Neural cell (in vitro differentiated cells): ENCODE results near the gene R3HDM4. TPM values are rescaled to one million over a fixed set of nuclear protein-coding genes. Genes with fewer than 3 reads are reported as not detected.

ENCODE experiments used
- H2AFZ ChIP-seq: fragments of 200-600, 300-800 bp; sonication (generic), shearing (Covaris generic); 2 replicates; pipeline ENCODE4 v1.6.0; 2014; ENCODE audit warnings: low read depth, mild to moderate bottlenecking, antibody characterized with exemption, low read length, moderate library complexity
- H3F3A ChIP-seq: fragments of 200-600 bp; shearing (Covaris generic); 2 replicates; pipeline ENCODE4 v1.6.1; 2016; ENCODE audit warnings: mild to moderate bottlenecking, moderate library complexity, mixed read lengths, antibody characterized with exemption, low read length; ENCODE audit not compliant: insufficient read depth, poor library complexity, severe bottlenecking
- H3K27ac ChIP-seq: fragments of 200-600, 300-800 bp; sonication (generic), shearing (Covaris generic); 2 replicates; pipeline ENCODE4 v1.5.1; 2014; ENCODE audit warnings: mild to moderate bottlenecking, low read length, moderate library complexity
- H3K27me3 ChIP-seq: fragments of 300-800, 200-600 bp; sonication (generic), shearing (Covaris generic); 2 replicates; pipeline ENCODE4 v1.6.0; 2014; ENCODE audit warnings: mild to moderate bottlenecking, low read depth, low read length, moderate library complexity; ENCODE audit not compliant: insufficient read depth
- H3K36me3 ChIP-seq: fragments of 300-800, 200-600 bp; sonication (generic), shearing (Covaris generic); 2 replicates; pipeline ENCODE4 v1.5.1; 2014; ENCODE audit warnings: mild to moderate bottlenecking, antibody characterized with exemption, low read length, moderate library complexity; ENCODE audit not compliant: insufficient read depth
- H3K4me2 ChIP-seq: fragments of 300-800, 200-600 bp; sonication (generic), shearing (Covaris generic); 2 replicates; pipeline ENCODE4 v1.6.0; 2014; ENCODE audit warnings: mild to moderate bottlenecking, low read length
- H3K4me3 ChIP-seq: fragments of 300-800, 200-600 bp; sonication (generic), shearing (Covaris generic); 2 replicates; pipeline ENCODE4 v1.5.1; 2014; ENCODE audit warnings: mild to moderate bottlenecking, low read length, moderate library complexity
- H3K79me2 ChIP-seq: fragments of 200-600 bp; shearing (Covaris generic); replicated peaks from 2 replicates; pipeline ENCODE4 v1.6.0; 2014; ENCODE audit warnings: mild to moderate bottlenecking, low read length, moderate library complexity; ENCODE audit not compliant: insufficient read depth
- H3K9ac ChIP-seq: fragments of 300-800, 200-600 bp; sonication (generic), shearing (Covaris generic); 2 replicates; pipeline ENCODE4 v1.6.1; 2016; ENCODE audit warnings: mild to moderate bottlenecking, low read length, mixed read lengths
- H3K9me2 ChIP-seq: fragments of 200-600 bp; shearing (Covaris generic); 2 replicates; pipeline ENCODE4 v1.6.1; 2016; ENCODE audit warnings: mild to moderate bottlenecking, low read length, mixed read lengths; ENCODE audit not compliant: insufficient read depth
- H3K9me3 ChIP-seq: fragments of 200-600, 300-800 bp; sonication (generic), shearing (Covaris generic); 2 replicates; pipeline ENCODE4 v1.6.1; 2016; ENCODE audit warnings: mild to moderate bottlenecking, mixed run types, low read length, moderate library complexity, mixed read lengths
- H4K20me1 ChIP-seq: fragments of 200-600 bp; shearing (Covaris generic); 2 replicates; pipeline ENCODE4 v1.6.1; 2016; ENCODE audit warnings: mild to moderate bottlenecking, mixed run types; ENCODE audit not compliant: insufficient read depth
- EP300 ChIP-seq: fragments of 450-650 bp; conservative IDR thresholded peaks from 2 replicates; pipeline ENCODE4 v1.6.1; 2014; ENCODE audit warnings: antibody characterized with exemption, mild to moderate bottlenecking, moderate library complexity; ENCODE audit not compliant: poor library complexity, severe bottlenecking
- EZH2 ChIP-seq: fragments of 200-600, 300-800 bp; shearing (Covaris generic), sonication (generic); IDR thresholded peaks from 2 replicates; pipeline ENCODE4 v1.6.1; 2014; ENCODE audit warnings: antibody characterized with exemption, low read length, borderline replicate concordance, mild to moderate bottlenecking; ENCODE audit not compliant: insufficient read depth, poor library complexity, severe bottlenecking
- MXI1 ChIP-seq: fragments of 450-650 bp; conservative IDR thresholded peaks from 2 replicates; pipeline ENCODE4 v1.6.1; 2014; ENCODE audit warnings: antibody characterized with exemption, mild to moderate bottlenecking; ENCODE audit not compliant: poor library complexity, severe bottlenecking
- POLR2AphosphoS5 ChIP-seq: IDR thresholded peaks from 2 replicates; pipeline ENCODE4 v1.6.1; 2012
- RAD21 ChIP-seq: fragments of 450-650 bp; conservative IDR thresholded peaks from 2 replicates; pipeline ENCODE4 v1.6.1; 2014; ENCODE audit warnings: antibody characterized with exemption, mild to moderate bottlenecking, moderate library complexity
- SMC3 ChIP-seq: fragments of 450-650 bp; conservative IDR thresholded peaks from 2 replicates; pipeline ENCODE4 v1.6.1; 2014; ENCODE audit warnings: antibody characterized with exemption, mild to moderate bottlenecking, moderate library complexity; ENCODE audit not compliant: poor library complexity
- TAF1 ChIP-seq: IDR thresholded peaks from 2 replicates; pipeline ENCODE4 v1.6.1; 2012; ENCODE audit warnings: low read depth
- polyA plus RNA-seq: library from polyadenylated mRNA; depleted of rRNA; stranded (reverse); fragments of >200 nt; gene quantifications from 2 replicates; pipeline ENCODE4 v1.2.3, GENCODE V29; 2014
- TF ChIP-seq, protein P1 (sequence below): IDR thresholded peaks from 2 replicates; pipeline ENCODE4 v1.6.1; 2012; ENCODE audit warnings: borderline replicate concordance
- TF ChIP-seq, protein P2 (sequence below): fragments of 450-650 bp; IDR thresholded peaks from 2 replicates; pipeline ENCODE4 v1.5.1; 2014; ENCODE audit warnings: antibody characterized with exemption, mild to moderate bottlenecking, moderate library complexity; ENCODE audit not compliant: poor library complexity, severe bottlenecking

Gene R3HDM4
- polyA plus RNA-seq, 1 donor from 2014 or later: 51.2 TPM

DNA sequence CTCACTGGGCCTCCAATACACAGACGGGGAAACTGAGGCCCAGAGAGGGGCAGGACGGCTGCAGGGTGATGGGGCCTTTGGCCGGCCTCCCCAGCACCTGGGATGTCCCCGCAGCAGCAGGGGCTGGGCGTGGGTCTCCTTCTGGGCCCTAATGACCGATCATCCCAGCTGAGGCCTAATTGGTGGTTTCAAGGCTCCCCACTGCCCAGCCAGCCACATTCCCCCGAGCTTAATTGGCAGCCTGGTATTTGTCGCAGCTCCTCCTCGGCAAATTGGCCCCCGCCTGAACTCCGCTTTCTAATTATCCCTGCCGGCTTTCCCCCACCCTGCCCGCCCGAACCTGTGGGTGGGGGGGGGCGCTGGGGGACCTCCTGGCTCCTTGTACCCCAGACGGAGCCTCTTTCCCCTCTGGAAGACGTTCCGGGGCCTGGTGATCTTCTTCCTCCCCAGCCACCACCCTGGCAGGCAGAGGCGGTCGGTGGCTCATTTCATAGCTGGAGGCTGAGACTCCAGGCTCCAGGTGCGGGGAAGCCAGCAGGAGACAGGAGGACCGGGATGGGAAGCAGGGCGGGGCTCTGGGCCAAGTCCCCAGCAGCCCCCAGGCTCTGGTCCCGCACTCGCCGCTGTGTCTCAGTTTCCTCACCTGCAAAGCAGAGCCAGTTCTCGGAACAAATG, 43.9 kb upstream of the R3HDM4 start:
- Histone ChIP-seq H3F3A (no peaks in the 10 kb centered on the region), H3K27me3 (no peaks in the 10 kb centered on the region), H3K79me2 (no peaks in the 10 kb centered on the region), H3K4me3 (no peak overlapping the region), H2AFZ (no peak overlapping the region), H3K4me2 (no peak overlapping the region), H3K36me3 (no peaks in the 10 kb centered on the region), H3K9ac (no peak overlapping the region), H3K9me2 (no peaks in the 10 kb centered on the region), H3K9me3 (no peaks in the 10 kb centered on the region), H4K20me1 (no peaks in the 10 kb centered on the region), H3K27ac (no peak overlapping the region)
- TF ChIP-seq MXI1: no peak

DNA sequence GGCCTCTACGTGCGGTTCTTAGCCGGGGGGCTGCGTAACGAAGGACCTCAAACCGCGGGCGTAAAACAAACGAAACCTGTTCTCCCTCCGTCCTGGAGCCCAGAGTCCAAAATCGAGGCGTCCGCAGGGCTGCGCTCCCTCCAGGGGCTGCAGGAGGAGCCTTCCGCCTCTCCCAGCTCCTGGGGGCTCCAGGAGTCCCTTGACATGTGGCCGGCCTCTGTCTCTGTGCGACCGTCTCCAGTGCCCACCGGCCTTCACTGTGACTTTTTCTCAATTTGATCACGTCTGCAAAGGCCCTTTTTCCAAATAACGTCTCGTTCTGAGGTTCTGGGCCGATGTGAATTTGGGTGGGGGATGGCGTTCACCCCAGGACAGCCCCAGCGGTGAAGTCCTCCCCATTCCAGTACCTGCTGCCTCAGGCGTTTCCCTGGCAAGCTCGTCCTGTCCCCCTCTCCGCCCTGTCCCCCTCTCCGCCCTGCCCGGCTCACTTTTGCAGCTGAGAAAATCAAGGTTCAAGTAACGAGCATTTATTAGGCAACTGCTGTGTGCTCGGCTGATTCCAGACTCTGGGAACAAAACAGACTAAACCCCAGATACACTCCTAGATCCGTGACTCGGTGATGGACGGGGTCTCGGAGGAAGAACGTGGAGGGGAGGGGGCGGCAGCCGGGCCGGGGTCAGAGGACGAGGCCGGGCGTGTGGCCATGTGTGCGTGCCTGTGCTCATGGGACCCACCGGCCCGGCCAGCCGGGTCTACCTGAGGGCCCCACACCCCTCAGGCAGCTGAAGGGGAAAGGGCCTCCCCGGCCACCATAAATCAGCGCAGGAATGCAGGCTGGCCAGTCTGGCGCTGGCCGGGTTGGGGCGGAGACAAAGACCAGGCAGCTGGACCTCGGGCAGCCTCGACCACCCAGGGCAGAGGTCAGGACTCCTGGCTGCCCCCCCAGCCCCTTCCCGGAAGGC, 43.1 kb upstream of the R3HDM4 start:
- Histone ChIP-seq H3K9ac (no peak overlapping the region), H3K4me2 (no peak overlapping the region)

More for the DNA sequence above, 43.1 kb upstream of the R3HDM4 start:
- Histone ChIP-seq H3K27me3 (no peaks in the 10 kb centered on the region), H3K4me3 (no peak overlapping the region), H3K27ac (no peak overlapping the region), H3K9me3 (no peaks in the 10 kb centered on the region), H2AFZ (no peak overlapping the region), H4K20me1 (no peaks in the 10 kb centered on the region), H3K36me3 (no peaks in the 10 kb centered on the region), H3K9me2 (no peaks in the 10 kb centered on the region), H3F3A (no peaks in the 10 kb centered on the region), H3K79me2 (no peaks in the 10 kb centered on the region)
- TF ChIP-seq, protein P1, sequence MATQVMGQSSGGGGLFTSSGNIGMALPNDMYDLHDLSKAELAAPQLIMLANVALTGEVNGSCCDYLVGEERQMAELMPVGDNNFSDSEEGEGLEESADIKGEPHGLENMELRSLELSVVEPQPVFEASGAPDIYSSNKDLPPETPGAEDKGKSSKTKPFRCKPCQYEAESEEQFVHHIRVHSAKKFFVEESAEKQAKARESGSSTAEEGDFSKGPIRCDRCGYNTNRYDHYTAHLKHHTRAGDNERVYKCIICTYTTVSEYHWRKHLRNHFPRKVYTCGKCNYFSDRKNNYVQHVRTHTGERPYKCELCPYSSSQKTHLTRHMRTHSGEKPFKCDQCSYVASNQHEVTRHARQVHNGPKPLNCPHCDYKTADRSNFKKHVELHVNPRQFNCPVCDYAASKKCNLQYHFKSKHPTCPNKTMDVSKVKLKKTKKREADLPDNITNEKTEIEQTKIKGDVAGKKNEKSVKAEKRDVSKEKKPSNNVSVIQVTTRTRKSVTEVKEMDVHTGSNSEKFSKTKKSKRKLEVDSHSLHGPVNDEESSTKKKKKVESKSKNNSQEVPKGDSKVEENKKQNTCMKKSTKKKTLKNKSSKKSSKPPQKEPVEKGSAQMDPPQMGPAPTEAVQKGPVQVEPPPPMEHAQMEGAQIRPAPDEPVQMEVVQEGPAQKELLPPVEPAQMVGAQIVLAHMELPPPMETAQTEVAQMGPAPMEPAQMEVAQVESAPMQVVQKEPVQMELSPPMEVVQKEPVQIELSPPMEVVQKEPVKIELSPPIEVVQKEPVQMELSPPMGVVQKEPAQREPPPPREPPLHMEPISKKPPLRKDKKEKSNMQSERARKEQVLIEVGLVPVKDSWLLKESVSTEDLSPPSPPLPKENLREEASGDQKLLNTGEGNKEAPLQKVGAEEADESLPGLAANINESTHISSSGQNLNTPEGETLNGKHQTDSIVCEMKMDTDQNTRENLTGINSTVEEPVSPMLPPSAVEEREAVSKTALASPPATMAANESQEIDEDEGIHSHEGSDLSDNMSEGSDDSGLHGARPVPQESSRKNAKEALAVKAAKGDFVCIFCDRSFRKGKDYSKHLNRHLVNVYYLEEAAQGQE: no peak
- TF ChIP-seq, protein P2, sequence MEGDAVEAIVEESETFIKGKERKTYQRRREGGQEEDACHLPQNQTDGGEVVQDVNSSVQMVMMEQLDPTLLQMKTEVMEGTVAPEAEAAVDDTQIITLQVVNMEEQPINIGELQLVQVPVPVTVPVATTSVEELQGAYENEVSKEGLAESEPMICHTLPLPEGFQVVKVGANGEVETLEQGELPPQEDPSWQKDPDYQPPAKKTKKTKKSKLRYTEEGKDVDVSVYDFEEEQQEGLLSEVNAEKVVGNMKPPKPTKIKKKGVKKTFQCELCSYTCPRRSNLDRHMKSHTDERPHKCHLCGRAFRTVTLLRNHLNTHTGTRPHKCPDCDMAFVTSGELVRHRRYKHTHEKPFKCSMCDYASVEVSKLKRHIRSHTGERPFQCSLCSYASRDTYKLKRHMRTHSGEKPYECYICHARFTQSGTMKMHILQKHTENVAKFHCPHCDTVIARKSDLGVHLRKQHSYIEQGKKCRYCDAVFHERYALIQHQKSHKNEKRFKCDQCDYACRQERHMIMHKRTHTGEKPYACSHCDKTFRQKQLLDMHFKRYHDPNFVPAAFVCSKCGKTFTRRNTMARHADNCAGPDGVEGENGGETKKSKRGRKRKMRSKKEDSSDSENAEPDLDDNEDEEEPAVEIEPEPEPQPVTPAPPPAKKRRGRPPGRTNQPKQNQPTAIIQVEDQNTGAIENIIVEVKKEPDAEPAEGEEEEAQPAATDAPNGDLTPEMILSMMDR: no peak
- TF ChIP-seq SMC3 (no peak), POLR2AphosphoS5 (no peak), EP300 (no peak), RAD21 (no peak), MXI1 (no peak), EZH2 (no peak), TAF1 (no peak)
